Measurements from ENCODE around the gene TARS3.

The TARS3 gene

GRCh38 chr15:101675796-101676582 is 48.3 kb downstream of the TARS3 start:
- peak; percentile 50 for DNase-seq (ENCODE audit: low spot score)
- in situ Hi-C loops (cut with MboI; ENCODE audit: low sequenced_read_pairs, unreplicated experiment): no loop called here
- TF ChIP-seq CTCF (IDR thresholded peaks at IDR 0.05; ENCODE audit: borderline replicate concordance, control extremely low read depth, extremely low read depth, insufficient read depth, missing control alignments): no peak

- DNase-seq (ENCODE audit: low spot score): no peak
- TF ChIP-seq CTCF (IDR thresholded peaks at IDR 0.05; ENCODE audit: borderline replicate concordance, control extremely low read depth, extremely low read depth, insufficient read depth, missing control alignments): no peak
- in situ Hi-C loops (cut with MboI; ENCODE audit: low sequenced_read_pairs, unreplicated experiment): no loop called here
These were observed 49.3 kb downstream of the TARS3 start for GRCh38 chr15:101675015-101675414.

GRCh38 chr15:101672298-101672697 is 52.0 kb downstream of the TARS3 start:
- no peak for TF ChIP-seq CTCF (IDR thresholded peaks at IDR 0.05; ENCODE audit: borderline replicate concordance, control extremely low read depth, extremely low read depth, insufficient read depth, missing control alignments)
- in situ Hi-C loops (cut with MboI; ENCODE audit: low sequenced_read_pairs, unreplicated experiment): no loop called here
- no peak for DNase-seq (ENCODE audit: low spot score)

- DNase-seq (ENCODE audit: low spot score): no peak
These were observed 54.5 kb downstream of the TARS3 start for GRCh38 chr15:101669744-101670143.

GRCh38 chr15:101667881-101668280 is 56.4 kb downstream of the TARS3 start:
- no peak for DNase-seq (ENCODE audit: low spot score)
- TF ChIP-seq CTCF (IDR thresholded peaks at IDR 0.05; ENCODE audit: borderline replicate concordance, control extremely low read depth, extremely low read depth, insufficient read depth, missing control alignments): no peak
- in situ Hi-C loops (cut with MboI; ENCODE audit: low sequenced_read_pairs, unreplicated experiment): no loop called here

More at GRCh38 chr15:101669744-101670143, 54.5 kb downstream of the TARS3 start:
- in situ Hi-C loops (cut with MboI; ENCODE audit: low sequenced_read_pairs, unreplicated experiment): no loop called here
- TF ChIP-seq CTCF (IDR thresholded peaks at IDR 0.05; ENCODE audit: borderline replicate concordance, control extremely low read depth, extremely low read depth, insufficient read depth, missing control alignments): no peak

- no peak for TF ChIP-seq CTCF (IDR thresholded peaks at IDR 0.05; ENCODE audit: borderline replicate concordance, control extremely low read depth, extremely low read depth, insufficient read depth, missing control alignments)
- no peak for DNase-seq (ENCODE audit: low spot score)
- in situ Hi-C loops (cut with MboI; ENCODE audit: low sequenced_read_pairs, unreplicated experiment): no loop called here
These were observed 59.9 kb downstream of the TARS3 start for GRCh38 chr15:101664303-101664913.

All from GM13976 (cell line).